Hepatic stellate cell (primary cell): ENCODE measurements around the gene A2ML1.
"Not testable (repeated sequence)": the region's sequence is repeated elsewhere in the genome, so short reads cannot be mapped to it uniquely, and the experiment has no call there.

Experiments
- DNase-seq: peaks from one replicate; pipeline ENCODE4 v3.0.0; 2011; ENCODE audit warnings: low spot score

The A2ML1 gene

DNA sequence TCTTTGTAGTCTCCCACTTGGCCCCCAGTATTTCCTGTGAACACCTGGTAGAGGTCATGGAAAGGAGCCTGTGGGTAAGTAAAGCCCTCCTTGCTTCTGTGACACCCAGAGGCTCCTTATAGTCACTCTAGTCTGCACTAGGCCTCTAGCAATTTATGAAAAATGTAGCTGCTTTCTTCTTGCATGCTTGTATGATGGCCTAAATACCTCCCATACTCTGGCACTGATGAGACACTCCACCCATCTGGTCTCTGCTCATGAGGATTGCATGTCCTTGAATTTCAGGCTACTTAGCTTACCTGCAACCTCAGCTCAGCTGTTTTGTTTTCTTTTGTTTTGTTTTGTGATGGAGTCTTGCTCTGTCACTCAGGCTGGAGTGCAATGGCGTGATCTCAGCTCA, 4.6 kb upstream of the A2ML1 start:
- DNase-seq: no peak

DNA sequence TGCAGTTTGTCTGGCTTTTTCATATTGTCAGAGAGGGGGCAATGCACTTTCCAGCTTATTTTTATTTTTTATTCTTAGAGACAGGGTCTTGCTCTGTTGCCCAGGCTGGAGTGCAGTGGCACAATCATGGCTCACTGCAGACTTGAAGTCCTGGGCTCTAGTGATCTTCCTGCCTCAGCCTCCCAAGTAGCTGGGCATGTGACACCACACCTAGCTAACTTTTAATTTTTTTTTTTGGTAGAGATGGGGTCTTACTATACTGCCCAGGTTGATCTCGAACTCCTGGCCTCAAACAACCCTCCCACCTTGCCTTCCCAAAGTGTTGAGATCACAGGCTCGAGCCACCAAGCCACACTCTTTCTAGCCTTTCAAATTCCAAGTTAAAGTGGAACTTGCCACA, 3.9 kb upstream of the A2ML1 start:
- DNase-seq: no peak

DNA sequence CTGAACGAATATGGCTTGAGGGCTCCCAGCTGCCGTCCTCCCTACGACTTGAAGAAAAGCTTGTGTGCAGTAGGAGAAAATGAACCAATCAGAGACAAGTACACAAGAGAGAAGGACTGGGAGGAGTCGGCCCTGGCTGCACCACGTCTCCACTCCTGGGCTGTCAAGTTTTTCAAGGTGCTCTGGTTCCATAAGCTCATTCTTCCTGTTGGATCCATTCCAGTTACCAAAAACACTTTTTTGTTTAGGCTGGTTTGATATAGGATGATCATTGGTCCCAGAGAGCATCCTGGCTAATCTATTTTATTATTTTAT, 2.8 kb upstream of the A2ML1 start:
- no peak for DNase-seq

DNA sequence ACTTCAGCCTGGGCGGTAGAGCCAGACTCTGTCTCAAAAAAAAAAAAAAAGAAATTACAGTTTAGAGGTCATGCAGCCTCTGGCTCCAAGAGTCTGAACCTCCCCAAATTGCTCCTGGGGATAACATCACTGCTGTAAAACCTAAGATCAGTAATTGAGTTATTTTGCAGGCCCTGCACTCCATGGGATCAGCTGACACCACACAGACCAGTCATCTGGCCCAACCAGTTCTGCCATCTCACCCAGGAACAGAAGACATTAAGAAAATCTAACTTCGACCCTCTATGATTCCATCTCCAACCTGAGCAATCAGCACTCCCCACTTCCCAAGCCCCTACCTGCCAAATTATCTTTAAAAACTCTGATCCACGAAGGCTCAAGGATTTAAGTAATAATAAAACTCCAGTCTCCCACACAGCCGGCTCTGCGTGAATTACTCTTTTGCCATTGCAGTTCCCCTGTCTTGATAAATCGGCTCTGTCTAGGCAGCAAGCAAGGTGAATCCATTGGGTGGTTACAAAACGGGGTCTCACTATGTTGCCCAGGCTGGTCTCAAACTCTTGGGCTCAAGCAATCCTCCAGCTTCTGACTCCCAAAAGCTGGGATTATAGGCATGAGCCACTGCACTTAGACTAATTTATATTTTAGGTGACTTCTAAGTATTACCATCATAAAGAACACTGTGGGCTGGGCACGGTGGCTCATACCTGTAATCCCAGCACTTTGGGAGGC, 1.6 kb upstream of the A2ML1 start:
- not testable (repeated sequence) for DNase-seq

DNA sequence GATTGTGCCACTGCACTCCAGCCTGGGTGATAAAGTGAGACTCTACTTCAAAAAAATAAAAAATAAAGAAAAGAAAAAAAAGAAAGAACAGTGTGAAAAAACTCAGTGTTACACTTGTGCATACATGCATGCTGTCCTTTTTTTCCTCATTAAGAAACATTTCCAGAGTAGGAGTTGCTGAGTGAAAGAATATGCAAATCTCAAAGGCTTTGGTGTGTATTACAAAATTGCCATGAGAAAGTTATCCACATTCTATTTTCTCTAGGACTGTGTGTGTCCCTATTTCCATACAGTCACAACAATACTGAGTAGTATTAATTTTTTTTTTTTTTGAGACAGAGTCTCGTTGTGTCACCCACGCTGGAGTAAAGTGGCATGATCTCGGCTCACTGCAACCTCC, 830 bp upstream of the A2ML1 start:
- no peak for DNase-seq

DNA sequence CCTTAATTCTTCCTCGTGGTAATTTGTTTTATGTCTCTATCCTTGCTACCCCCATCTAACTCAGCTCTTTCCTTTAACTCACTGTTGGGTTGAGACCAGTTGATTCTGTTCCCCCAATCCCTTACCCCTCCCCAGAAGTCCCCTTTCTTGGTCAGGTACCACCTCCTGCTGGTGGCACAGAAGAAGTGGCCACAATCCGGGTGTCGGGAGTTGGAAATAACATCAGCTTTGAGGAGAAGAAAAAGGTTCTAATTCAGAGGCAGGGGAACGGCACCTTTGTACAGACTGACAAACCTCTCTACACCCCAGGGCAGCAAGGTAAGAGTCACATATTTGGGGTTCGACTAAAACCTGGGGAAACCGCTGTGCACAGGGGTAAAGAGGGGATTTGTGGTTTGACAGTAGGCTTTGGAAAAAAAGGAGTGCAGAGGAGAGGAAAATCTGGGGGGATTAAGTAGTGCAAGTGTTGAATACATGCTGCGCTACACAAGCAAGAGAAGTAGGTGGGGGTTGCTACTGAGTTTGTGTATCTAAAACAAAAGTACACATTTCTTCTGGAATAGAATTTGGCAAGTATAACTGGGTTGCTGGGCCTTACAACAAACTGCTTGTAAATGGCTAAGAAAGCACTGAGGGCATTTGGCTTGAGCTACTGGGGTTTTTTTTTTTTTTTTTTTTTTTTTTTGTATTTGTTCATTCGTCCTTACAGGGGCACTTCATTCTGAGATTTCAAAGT, 1.3 kb downstream of the A2ML1 start:
- DNase-seq: no peak

DNA sequence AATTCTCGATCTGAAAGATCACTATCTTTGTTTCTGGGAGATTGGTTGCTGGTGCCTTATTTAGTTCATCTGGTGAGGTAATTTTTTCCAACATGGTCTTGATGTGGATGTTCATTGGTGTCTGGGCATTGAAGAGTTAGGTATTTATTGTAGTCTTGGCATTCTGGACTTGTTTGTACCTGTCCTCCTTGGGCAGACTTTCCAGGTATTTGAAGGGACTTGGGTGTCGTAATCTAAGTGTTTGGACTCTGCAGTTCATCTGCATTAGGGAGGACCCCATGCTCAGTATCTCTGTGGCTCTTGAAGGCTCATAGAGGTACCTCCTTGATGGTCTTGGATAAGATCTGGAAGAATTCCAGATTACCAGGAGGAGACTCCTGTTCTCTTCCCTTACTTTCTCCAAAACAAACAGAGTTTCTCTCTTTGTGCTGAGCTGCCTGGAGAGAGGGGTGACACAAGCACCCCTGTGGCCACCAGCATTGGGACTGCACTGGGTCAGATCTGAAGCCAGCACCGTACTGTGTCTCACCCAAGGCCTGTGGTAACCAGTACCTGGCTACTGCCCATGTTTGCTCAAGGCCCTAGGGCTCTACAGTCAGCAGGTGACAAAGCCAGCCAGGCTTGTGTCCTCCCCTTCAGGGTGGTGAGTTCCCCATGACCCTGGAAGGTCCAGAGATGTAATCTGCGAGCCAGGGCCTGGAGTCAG, 5.3 kb downstream of the A2ML1 start:
- no peak for DNase-seq

DNA sequence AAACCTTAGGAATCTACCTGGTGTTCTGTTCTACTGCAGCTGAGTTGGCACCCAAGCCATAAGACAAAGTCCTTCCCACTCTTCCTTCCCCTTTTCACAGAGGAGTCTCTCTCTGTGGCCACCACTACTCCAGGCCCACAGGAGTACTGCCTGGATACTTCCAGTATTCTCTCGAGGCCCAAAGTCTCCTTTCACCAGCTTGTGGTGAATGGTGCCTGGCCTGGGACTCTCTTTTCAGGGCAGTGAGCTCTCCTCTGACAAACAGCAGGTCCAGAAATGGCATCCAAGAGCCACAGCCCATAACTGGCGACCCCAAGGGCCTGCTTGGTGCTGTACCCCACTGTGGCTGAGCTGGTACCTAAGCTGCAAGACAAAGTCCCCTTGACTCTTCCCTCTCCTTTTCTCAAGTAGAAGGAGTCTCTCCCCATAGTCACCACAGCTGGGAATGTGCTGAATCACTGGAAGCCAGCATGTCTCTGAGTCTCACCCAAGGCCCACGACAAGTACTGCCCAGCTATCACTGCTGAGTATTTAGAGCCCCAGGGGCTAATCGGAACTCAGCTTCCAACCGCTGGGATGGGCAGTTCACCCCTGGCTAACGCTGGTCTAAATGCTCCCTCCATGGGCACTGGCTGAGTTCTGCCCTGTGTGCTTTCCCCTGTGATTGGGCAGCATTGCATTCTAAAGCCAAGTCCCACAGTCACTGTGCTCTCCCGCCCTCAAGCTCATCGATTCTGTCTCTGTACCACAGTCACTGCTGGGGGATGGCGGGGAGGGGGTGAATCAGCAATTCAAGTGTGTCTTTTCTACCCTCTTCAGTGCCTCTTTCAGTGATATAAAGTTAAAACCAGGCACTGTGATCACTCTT, 6.1 kb downstream of the A2ML1 start:
- DNase-seq: no peak

DNA sequence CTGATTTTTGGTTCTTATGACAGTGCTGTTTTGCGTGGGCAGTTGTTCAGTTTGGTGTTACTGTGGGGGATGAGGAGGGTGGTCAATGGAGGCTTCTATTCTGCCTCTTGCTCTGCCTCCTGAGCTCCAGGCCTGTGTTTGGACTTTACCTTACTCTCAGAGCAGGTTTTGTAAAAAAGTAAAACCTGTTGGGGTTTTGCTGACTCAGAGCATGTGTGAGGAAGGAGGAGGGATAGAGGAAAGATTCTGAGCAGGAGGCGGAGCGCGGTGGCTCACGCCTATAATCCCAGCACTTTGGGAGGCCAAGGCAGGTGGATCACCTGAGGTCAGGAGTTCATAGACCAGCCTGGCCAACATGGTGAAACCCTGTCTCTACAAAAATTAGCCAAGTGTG, 6.7 kb downstream of the A2ML1 start:
- DNase-seq: no peak

DNA sequence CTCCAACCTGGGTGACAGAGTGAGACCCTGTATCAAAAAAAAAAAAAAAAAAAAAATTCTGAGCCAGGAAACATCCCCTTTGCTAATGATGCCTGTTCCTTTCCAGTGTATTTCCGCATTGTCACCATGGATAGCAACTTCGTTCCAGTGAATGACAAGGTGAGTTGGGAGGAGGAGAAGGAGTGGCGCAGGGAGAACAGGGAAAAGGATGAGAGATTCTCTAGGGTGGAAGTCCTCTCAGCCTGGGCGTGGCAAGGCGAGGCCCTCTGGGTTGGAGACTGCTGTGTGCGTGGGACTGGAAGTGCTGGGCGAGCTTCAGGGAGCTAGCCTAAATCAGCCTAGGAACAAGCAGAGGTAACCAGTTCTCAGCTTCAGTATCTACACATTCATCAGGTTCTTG, 7.2 kb downstream of the A2ML1 start:
- DNase-seq: no peak

DNA sequence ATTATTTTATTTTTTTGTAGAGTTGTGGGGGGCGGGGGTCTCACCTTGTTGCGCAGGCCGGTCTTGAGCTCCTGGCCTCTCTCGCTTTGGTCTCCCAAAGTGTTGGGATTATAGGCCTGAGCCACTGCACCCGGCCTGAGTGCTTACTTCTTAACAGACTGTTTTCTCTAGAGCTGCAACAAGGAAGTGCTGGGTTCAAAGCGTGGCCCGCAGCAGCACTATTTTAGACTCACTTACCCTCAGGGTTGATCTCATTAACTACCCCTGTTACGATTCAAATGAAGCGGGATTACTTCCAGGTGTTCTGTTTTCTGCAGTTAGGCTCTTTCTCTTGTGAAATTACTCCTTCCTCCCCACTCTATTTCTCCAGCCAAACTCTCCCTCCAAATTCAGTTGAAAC, 8.7 kb downstream of the A2ML1 start:
- DNase-seq: no peak

DNA sequence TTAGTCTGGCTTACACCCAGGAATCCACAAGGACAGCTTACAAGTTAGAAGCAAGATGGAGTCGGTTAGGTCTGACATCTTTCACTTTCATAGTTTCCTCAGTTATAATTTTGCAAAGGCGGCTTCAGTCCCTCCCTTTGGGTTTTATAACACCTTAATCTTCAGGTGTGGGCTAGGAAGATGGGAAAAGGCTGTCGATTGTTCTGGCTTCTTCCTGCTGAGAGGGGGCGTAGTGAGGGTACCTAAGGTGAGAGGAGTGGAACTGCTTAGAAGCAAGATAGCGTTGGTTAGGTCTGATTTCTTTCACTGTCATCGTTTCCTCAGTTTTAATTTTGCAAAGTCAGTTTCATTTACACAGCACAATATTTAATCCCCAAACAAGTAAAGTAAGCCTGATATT, 10.1 kb downstream of the A2ML1 start:
- no peak for DNase-seq

DNA sequence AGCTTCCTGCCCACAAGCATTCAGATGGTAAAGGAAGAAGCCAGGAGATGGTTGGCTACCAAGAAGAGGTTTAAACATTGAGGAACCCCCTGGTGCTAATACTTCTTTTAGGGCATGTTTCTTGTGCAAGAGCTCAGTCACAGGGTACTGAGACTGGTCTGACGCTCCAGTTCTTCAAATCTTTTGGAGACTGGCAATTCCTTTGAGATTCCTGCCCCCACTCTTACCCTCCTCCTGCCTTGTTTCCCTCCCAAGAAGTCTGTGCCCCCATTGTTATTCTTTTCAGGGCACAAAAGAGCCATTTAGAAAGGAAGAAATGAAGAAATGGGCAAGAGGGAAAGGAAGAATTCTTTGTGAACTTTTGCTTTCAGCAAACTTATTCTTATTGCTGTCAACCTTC, 11.8 kb downstream of the A2ML1 start:
- DNase-seq: no peak

DNA sequence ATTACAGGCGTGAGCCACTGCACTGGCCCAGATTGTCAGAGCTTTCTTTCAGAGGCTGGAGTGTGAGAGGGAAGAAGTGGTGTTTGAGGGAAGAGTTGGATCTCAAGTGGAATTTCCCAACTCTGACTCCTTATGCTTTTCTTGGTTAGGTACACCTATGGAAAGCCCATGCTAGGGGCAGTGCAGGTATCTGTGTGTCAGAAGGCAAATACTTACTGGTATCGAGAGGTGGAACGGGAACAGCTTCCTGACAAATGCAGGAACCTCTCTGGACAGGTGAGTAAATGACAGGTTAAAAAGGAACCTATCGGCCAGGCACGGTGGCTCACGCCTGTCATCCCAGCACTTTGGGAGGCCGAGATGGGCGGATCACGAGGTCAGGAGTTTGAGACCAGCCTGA, 14.9 kb downstream of the A2ML1 start:
- DNase-seq: no peak

DNA sequence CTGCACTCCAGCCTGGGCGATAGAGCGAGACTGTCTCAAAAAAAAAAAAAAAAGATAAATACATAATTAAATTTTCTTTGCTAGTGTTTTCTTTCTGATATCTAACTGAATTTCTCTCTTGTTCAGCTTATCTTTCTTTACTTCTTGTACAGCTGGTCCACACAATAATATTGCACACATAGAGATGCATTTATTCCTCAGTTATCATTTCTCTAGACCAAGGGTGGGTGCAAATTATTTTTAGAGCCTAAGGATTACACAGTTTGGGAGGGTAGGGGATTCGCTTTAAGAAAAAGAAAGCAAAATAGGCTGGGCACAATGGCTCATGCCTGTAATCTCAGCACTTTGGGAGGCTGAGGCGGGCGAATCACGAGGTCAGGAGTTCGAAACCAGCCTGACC, 17.9 kb downstream of the A2ML1 start:
- no peak for DNase-seq

DNA sequence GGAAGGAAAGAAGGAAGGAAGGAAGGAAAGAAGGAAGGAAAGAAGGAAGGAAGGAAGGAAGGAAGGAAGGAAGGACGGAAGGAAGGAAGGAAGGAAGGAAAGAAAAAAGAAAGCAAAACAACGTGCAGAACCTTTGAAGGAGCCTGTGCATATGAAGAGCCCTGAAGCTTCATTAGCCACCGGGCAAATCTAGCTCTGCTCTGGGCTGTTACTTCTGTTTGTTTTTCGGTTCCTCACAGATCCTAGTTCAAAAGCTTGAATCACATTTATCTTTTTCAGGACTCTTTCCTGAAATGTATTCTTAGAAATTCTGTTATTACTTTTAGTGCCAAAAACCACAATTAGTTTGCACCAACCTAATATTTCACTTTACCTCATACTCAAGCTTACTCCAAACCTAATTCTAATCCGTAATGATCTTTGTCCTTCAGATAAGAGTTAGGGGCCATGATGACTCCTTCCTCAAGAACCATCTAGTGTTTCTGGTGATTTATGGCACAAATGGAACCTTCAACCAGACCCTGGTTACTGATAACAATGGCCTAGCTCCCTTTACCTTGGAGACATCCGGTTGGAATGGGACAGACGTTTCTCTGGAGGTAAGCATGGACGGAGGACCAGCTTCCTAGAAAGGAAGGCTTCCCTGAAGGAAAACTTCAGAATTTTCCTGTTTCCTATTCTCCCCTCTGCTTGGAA, 18.7 kb downstream of the A2ML1 start:
- no peak for DNase-seq

DNA sequence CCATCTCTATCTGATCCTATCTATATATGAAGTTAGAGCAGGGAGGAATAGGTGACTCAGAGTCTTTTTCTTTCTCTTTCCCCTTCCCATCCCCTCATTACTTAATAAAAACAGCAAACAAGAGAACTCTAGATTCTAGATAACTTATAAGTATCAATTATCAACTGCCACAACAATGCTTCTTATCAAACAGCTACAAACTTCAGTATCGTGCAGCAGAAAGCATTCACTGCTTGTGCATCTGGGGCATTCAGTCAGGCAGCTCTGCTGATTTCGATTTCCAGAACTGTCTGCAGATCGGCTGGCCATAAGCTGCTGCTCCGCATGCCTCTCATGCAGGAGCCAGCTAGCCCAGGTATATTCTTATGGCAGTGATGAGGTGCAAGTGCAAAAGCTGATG, 19.4 kb downstream of the A2ML1 start:
- no peak for DNase-seq

DNA sequence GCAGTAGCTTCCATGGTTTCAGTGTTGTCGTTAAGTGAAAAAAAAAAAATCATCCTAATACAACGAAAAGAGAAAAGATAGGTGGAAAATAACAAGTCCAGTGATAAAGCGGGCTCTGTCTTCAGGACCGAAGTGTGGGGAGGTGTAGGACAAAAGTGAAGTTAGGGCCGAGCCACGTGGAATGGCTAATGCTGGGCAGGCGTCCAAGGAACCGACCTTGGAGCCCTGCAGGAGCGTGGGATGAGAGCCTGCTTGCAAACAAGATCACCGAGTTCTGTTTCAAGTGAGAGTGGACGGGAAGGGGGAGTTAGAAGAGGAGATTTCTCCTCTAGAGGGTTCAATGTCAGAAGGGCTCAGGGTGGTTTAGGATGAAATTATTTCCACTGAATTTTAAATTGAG, 22.2 kb downstream of the A2ML1 start:
- peak; percentile 22 for DNase-seq

DNA sequence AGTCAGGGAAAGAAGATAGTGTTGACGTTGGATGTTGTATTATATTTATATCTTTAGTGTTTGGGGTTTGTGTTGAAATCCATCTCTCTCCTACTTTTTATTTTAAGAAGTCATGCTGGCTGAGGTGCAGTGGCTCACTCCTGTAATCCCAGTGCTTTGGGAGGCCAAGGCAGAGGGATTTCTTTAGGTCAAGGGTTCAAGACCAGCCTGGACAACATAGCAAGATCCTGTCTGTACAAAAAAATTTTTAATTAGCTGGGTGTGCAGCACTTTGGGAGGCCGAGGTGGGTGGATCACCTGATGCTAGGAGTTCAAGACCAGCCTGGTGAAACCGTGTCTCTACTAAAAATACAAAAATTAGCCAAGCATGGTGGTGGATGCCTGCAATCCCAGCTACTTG, 23.9 kb downstream of the A2ML1 start:
- no peak for DNase-seq

DNA sequence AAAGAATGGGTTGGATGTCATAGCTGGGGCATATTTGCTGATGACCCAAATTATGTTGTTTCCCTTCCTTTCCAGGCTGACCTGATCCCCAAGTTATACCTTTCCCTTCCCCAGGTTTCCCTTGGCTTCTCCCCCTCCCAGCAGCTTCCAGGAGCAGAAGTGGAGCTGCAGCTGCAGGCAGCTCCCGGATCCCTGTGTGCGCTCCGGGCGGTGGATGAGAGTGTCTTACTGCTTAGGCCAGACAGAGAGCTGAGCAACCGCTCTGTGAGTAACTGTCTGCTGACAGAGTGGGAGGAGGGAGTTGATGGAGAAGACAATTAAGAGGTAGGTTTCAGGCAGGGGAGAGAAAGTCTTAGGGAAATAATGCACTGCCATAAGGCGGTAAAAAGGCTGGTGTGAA, 25.0 kb downstream of the A2ML1 start:
- no peak for DNase-seq

DNA sequence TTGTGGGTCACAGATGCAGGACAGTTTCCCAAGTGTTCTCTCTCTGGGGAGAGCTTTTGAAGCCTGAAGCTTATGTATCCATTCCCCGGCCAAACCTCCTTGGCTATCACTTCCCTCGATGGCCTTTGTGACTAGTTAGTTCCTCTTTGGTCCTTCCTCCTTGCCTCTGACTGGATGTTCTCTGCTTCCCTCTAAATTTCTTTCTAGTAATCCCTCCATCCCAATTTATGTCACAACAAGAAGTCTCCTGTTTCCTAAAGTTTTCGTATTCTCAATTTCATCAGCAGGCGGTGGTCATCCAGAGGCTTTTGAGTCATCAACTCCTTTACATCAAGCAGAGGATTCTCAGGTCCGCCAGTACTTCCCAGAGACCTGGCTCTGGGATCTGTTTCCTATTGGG, 27.5 kb downstream of the A2ML1 start:
- no peak for DNase-seq

DNA sequence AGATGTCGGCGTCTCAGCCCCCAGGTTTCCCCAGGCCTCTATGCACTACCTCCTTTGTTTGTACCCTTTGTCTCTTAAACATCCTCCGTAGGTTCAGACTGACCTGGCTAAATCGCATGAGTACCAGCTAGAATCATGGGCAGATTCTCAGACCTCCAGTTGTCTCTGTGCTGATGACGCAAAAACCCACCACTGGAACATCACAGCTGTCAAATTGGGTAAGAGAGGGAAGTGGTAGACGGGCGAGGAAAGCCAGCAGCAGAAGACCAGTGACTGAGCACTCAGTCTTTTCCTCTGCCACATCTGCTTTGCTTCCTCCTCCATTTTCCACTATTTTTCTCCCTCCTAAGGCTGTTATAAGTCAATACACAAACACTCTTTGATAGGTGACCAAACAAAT, 29.7 kb downstream of the A2ML1 start:
- no peak for DNase-seq
